NCI-H2081 treated with DMSO at 0.1 percent for 48 hours (cell line): ENCODE measurements around the gene ABHD16A.

Source experiments
- DNase-seq: peaks from one replicate; lab custom pipeline; 2025; lab: John Stamatoyannopoulos, UW

ABHD16A gene

DNA sequence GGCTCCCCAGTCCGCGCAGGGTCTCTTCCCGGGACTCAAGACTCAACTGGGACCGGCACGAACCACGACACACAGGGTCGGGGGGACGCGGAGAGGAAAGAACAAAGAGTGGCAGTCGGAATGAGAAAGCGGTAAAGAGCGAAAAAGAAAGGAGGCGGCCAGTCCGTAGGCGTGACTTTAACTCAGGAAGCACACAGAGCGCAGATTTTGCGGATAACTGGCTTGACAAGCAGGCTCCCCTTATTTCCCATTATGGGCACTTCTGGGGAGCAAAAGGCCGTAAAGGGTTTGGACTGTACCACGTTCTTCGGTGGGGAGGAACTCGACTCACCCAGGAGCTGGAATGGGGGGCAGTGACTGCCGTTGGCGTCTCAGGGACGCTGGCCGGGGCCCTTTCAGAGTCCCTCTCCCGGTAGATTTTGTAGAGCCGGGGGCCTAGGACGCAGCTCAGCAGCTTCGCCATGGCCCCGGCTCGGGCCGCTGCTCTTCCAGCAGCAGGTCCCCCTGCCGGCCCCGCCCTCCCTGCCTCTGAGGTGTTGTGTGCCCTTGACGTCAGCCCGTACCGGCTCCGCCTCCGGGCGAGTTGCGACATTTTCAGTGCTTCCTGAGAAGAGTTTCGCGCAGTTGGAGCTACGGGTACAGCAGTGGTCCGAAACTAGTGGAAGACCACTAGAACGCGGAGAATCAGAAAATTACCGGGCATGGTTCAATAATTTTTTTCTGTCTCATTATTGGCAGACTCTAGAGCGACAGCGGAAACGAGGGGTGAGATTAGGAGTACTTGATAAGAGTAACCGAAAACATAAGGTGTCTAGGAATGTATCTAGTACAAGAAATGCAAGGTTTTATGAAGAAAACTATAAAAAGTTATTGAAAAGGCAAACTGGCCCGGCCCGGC lies at the start of gene ABHD16A:
ABHD16A (minus strand) TSS at position 506 of the 898 bp plus-strand sequence; CDS start at position 463, 43 bp downstream.
- peak; percentile 83 for DNase-seq

GRCh38 chr6:31752739-31753319 lies 49.7 kb upstream of the ABHD16A start:
- no peak for DNase-seq

DNA sequence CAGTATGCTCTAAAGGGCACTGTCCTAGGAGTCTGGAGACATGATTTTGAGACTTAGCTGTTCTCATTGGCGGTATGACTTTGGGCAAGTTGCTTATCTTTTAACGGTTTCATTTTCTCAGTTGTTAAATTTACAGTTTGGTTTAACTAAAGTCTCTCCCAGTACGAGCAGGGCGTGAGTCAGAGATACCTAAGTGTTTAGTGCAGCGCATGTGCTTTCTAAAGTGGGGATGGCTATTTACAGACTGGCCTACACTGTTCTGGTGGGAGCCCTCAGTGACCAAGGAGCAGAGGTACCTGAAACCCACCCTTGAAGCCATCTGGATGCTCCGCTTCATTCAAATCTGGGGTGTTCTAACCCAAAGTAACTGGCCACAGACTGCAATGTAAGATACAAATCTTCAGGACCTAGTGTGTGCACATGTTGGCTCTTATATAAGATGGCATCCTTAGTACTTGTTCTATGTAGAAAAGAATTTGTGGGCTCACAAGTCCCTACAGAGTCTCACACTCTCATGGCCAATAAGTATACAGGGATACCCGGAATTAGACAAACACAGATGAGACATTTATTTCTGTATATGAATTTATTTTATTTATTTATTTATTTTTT lies 47.4 kb upstream of the ABHD16A start:
- DNase-seq = no peak

GRCh38 chr6:31749301-31750036 lies 46.3 kb upstream of the ABHD16A start:
- no peak for DNase-seq

GRCh38 chr6:31744422-31744821 lies 41.3 kb upstream of the ABHD16A start:
- DNase-seq = no peak

DNA sequence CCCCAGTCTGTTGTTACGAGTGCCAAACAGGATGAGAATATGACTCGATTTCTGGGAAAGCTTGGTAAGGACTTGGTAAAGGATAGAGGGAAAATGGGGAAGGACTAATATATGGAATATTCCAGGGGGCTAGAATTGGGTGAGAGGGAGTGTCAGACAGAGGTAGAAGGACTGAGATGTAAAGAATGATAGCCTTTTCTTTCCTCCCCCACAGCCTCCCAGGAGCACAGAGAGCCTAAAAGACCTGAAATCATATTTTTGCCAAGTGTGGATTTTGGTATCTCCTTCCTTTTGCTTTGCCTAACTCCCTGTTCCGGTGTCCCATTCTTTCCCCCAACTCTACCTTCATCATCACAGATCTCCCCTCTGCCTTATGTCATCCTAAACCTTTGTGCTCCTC lies 39.8 kb upstream of the ABHD16A start:
- DNase-seq = no peak

DNA sequence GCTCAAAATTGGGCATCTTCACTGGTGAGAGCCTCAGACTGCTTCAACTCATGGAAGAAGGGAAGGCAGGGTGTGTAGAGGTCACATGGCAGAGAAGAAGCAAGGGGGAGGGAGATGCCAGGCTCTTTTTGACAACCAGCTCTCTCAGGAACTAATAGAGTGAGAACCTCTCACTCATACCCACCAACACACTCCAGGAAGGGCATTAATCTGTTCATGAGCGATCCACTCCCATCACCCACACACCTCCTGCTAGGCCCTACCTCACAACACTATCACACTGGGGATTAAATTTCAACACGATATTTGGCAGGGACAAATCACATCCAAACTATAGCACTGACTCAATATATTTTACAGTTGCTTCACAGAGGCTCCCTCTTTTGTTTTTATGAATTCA lies 38.7 kb upstream of the ABHD16A start:
- DNase-seq = no peak

- DNase-seq = no peak
Measured at GRCh38 chr6:31740397-31741223, 37.5 kb upstream of the ABHD16A start.

GRCh38 chr6:31739639-31740396 lies 36.7 kb upstream of the ABHD16A start, which contains the start of gene MSH5:
Gene MSH5, plus strand, starts transcription at chr6:31740005. Its CDS starts 462 bp downstream, at chr6:31740467.
- DNase-seq = peak; percentile 95

GRCh38 chr6:31737991-31738979 lies 35.2 kb upstream of the ABHD16A start:
- DNase-seq = peak; percentile 76

DNA sequence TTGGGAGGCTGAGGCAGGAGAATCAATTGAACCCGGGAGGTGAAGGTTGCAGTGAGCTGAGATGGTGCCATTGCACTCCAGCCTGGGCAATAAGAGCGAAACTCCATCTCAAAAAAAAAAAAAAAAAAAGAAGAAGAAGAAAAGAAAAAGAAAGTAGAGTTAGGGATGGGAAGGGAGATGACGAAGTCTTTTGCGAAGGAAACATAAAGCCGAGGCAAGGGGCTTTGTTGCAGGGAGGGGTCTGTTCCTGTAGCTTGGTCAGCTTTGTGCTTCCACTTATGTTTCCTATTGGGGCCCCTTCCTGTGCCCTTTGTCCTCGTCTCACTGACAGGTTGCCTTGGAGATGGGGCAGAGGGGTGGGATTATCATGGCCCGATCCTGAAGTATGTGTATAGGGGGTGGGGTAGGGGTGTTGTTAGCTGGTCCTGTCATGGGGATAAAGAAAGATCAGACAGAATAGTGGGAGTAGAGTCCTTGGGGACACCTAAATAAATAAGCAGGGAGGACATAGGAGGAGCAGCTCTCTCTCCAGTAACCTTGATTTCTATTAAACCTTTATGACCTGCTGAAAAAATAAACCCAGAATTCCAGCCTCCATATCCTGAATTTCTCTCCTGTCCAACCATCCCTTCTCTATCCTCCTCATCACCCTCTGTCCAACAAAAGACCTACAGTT lies 34.3 kb upstream of the ABHD16A start:
- no peak for DNase-seq

DNA sequence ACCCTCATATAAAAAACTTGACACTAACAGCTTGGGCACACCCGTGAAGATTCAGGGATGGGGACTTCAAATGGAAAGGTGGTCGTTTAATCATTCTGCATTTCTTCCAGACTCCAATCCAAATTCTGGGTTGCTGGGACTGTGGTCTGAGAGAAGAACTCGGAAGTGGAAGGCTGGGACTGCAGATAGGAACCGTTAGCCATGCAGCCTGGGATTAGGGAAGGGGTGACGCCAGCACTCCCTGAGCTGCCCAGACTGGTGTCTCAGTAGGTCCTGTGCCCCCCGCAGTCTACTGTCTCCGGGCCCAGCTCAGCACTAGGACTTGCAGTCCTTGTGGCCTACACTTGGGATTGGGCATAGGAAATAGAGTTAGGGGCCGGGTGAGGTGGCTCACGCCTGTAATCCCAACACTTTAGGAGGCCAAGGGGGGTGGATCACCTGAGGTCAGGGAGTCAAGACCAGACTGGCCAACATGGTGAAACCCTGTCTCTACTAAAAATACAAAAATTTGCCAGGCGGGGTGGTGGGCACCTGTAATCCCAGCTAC lies 33.7 kb upstream of the ABHD16A start:
- no peak for DNase-seq

- no peak for DNase-seq
Measured at GRCh38 chr6:31736021-31736767, 33.1 kb upstream of the ABHD16A start, which contains the start of gene CLIC1. Gene CLIC1, minus strand, starts transcription at chr6:31736530. Its CDS starts 230 bp downstream, at chr6:31736300.

GRCh38 chr6:31734821-31735406 lies 31.8 kb upstream of the ABHD16A start:
- DNase-seq = no peak

- no peak for DNase-seq
Measured at GRCh38 chr6:31734247-31734820, 31.2 kb upstream of the ABHD16A start.

- no peak for DNase-seq
Measured at GRCh38 chr6:31733734-31734133, 30.6 kb upstream of the ABHD16A start.

DNA sequence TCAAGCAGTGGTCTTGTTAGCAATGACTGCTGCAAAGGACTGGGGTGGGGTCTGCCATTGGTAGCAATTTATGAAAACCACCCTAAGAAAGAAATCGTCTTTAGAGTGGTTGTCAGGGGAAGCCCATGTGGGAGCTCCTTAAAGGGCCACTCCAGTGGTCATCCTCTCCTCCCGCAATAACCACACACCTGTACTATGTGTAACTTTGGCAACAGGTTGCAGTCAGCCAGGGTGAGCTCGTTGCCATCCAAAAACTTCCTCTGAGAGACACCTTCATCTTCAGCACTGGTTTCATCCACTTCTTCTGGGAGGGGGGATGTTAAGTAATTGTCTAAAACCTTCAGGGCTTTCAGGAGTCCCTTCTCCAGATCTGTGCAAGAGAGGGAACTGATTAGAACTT lies 28.9 kb upstream of the ABHD16A start:
- DNase-seq = no peak
